Effector CD8-positive, alpha-beta T cell (primary cell): Measurements from ENCODE around the gene WDR17.

Source experiments
- DNase-seq: peaks from one replicate; lab custom pipeline; 2025; lab: John Stamatoyannopoulos, UW

Gene WDR17

DNA sequence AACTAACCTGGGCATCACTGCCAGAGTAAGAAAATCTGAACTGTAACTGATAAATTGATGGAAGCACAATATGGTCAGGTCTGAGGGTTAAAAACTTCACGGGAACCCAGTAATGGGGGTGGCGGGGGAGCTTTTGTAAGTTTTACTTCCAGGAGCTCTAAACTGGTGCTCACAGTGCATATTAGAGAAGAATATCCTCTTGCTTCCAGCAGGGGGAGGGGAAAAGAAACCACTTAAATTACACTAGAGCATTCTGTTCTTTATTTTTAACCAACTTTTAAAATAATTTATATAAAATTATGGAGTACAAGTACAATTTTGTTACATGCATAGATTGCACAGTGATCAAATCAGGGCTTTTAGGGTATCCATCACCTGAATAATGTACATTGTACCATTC is 33.7 kb downstream of the WDR17 start:
- DNase-seq, result no peak

DNA sequence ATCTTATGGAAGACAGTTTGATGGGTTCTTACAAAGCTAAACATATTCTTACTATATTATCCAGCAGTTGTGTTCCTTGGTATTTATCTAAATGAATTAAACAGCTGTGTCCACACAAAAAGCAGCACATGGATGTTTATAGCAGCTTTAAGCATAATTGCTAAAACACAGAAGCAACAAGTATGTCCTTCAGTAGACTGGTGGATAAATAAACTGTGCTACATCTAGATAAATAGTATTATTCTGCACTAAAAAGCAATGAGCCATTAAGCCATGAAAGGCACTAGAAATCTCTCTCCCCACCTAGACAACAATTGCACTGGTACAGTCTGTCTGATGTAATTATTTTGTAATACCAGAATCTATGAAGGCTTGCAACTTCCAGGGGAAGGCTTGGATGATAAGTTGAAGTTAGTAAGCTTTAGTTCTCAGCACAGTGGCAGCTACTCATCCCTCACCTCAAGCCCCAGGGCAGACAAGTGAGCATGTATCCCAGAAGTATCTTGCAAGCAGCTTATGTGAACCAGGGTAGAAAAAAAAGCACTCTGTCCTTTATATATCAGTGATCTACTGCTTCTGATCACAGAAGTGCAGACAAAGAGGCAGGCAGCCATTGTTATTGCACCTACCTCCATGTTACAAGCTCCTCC is 36.9 kb downstream of the WDR17 start:
- DNase-seq, result no peak

DNA sequence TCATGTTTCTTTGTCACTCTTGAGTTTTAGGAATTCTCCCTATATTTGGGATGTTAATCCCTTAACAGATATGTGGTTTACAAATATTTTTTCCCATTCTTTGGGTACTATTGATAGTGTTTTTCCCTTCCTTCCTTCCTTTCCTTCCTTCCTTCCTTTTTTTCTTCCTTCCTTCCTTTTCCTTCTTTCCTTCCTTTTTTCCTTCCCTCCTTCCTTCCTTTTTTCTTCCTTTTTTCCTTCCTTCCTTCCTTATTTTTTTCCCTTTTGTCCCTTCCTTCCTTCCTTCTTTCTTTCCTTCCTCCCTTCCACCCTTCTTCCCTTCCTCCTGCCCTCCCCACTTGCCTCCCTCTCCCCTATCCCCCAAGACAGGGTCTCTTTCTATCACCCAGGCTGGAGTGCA is 42.1 kb downstream of the WDR17 start:
- no peak for DNase-seq

DNA sequence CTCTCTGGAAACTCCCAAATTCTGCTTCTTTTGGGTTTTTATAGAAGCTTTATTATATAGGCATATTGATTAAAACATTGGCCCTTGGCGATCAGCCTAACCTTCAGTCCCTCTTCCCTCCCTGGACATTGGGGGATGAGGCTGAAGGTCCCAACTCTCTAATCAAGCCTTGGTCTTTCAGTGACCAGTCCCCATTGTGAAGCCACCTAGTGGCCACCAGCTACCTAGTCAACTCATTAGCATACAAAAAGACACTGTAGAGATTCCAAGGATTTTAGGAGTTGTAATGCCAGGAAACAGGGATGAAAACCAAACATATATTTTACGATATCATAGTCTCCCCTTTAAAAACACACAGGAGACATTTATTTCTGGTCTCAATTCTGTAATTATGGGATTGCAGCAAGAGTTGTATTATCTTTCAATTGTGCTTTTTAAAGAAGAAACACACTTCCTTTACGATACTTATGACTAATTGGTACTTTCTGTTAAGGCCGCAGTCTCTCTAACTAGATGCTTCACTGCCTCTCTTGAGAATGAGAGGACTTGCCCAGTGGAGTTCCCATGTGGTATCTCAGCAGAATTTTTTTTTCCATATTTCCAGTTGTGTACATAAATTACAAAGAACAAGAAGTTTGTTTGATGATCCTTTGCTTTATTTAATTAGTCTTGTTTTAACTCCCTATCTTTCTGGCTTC is 58.2 kb downstream of the WDR17 start:
- no peak for DNase-seq

DNA sequence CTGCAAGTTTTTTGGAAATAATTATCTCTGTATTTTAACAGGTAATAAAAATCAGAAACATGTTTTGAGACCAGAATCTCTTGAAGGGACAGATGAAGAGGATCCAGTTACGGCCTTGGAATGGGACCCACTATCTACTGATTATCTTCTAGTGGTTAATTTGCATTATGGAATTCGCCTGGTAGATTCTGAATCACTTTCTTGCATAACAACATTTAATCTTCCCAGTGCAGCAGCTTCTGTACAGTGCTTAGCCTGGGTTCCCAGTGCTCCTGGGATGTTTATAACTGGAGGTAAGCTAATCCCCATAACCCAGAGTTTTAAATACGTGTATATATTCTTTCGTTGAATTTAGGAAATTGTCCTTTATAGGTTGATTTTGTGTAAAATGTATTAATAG is 59.4 kb downstream of the WDR17 start:
- no peak for DNase-seq

DNA sequence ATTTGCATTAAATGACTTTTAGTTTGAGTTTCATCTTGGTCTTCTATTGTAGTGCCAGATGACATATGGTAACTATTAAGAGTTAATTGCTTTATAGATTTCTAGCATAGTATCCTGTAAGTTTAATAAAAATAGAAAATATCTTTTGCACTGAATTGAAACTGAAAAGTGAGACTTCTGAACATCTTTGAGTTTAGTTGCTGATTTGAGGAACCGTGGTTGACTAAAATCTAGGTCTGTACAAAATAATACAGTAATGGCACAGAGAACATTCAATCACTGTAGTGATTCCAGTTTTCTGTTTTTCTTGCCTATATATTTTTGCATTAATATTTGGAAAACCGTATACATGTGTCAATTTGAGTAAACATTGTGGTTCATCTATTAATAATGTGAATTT is 69.0 kb downstream of the WDR17 start:
- no peak for DNase-seq

DNA sequence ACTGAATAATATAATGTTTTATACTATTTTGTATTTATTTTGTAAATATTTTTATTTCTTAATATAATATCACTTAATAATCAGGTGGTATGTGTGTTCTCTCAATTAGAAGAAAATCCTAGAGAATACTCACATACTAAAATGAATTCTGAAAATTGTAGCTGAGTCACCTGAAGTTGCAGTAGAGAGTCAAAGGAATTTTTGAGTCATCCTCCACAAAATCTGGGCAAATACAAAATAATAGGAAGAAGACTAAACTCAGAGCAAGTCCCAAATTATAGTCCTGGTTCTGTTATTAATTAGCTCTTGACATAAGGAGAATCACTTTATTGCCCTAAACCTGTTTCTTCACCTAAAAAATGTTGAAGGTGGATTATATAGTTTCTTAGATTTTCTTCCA is 72.0 kb downstream of the WDR17 start:
- DNase-seq, result no peak

DNA sequence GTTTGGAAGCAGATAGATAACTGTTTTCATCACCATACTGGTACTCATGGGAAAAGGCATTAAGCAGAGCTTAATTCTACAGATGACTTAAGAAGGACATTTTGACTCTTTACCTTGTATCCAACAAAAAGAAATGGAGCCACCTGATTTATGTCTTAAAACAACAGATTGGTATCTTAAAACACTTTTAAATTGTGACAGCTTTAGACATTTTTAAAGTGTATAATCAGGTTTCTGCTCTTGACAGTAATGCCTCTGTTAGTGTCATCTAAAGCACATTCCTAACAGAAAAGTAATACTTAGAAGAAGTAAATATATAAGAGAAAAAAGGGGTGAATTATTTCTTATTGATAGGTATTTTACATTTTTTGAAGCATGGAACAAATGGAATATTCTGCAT is 73.9 kb downstream of the WDR17 start:
- no peak for DNase-seq

DNA sequence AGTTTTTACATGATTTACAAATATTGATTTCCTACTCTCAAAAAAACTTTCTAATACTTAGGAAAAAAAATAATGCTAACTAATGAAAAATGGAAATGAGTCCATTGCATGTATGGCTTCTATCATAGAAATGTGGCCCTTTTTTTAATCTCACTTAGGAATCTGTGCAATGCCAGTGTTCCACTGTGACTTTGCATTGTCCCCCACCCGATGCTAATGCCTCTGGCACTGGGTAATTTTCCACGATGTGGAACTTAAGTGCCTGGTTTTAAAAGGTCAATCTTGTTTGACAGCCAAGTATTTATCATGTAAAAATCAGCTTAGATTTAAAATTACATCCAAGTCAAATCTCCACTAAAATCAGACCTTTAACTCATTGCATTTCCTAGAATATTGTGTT is 76.6 kb downstream of the WDR17 start:
- DNase-seq, result no peak

DNA sequence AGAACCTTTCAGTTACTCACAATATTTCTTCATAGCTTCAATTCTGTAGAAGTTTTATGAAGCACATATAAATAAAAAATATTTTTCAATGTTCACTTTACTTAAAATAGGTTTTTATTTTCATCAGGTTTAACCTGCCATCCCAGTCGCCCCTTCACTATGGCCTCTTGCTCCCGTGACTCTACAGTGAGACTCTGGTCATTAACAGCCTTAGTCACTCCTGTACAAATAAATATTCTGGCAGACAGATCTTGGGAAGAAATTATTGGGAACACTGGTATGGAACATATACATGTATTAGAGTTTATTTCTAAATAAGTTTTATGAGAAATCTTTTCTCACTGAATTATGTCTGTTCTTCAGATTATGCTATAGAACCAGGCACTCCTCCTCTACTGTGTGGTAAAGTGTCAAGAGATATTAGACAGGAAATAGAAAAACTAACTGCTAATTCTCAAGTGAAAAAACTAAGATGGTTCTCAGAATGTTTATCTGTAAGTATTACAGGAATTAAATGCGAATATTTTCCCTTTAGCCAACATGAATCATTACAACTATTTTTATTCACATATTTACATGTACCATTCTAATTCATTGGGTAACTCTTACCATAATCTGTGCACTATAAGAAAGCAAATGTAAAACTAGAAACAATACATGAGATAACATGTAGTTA is 84.2 kb downstream of the WDR17 start:
- no peak for DNase-seq

DNA sequence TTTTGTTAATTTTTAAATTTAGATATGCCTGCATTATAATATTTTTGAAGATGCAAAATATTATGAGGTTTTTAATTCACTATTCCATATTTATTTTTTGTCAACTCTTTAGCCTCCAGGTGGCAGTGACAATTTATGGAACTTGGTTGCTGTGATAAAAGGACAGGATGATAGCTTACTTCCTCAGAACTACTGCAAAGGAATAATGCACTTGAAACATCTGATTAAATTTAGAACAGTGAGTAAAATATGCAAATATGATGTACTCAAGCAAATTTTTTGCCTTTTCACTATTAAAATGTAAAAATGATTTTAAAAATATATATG is 84.7 kb downstream of the WDR17 start:
- no peak for DNase-seq

DNA sequence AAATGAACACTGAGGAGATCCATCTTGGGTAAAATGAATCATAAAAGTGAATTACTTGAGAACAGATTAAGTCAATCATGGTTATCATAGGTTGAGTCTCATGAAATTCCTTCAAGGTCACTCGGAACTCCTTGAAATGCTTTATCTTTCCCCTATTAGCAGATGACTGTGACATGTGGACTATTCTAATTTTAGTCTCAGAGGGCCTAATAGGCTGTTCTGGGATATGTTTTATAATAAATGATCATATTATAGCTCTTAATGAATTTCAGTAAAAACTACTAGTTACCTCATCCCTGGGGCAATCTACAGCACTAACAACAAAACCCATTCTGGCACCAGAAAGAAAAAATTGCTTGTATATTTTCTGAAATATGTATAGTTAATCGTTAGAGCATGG is 85.1 kb downstream of the WDR17 start:
- no peak for DNase-seq

DNA sequence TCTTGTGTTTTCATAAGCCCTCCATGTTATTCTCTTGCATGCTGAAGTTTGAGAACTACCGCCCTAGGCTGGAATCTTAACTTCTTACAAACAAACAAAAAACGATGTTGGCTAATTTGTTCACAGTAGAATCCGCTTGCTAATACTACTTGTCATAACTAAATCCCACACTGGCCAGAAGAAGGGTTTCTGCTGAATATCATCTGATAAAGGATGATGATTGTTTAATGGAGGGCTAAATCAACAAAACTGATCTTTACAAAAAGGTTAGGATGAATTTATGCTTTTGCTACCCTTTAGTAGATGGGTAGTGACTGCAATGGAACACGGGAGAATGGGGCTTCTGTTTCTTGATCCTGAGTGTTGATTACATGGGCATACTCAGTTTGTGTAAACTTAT is 87.5 kb downstream of the WDR17 start:
- DNase-seq, result no peak

DNA sequence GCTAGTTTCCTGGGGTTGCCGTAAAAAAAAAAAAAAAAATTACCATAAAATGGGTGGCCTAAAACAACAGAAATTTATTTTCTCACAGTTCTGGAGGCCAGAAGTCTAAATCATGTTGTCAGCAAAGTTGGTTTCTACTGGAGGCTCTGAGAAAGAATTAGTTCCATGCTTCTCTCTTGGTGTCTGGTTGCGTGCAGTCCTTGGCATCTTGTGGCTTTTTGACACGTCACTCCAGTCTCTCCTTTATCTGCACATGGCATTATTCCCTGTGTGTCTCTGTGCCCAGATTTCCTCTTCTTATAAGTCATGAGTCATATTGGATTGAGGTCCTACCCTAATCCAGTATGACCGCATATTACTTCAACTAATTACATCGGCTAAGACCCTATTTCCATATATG is 91.0 kb downstream of the WDR17 start:
- DNase-seq, result no peak

DNA sequence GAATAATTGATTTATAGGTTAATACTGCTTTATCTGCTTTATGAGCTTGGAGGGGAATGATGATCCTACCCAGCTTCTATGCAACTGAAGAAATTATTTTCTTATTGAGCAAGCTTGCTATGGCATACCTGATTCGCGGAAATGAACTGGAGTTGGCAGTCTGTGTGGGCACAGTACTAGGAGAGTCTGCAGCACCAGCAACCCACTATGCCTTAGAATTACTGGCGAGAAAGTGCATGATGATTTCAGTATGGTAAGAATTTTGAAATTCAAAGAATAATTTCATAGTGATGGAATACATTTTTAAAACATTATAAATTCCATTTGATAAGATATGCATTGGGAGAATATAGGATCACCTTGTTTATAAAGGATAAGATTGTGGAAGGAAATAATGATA is 97.4 kb downstream of the WDR17 start:
- DNase-seq, result no peak

DNA sequence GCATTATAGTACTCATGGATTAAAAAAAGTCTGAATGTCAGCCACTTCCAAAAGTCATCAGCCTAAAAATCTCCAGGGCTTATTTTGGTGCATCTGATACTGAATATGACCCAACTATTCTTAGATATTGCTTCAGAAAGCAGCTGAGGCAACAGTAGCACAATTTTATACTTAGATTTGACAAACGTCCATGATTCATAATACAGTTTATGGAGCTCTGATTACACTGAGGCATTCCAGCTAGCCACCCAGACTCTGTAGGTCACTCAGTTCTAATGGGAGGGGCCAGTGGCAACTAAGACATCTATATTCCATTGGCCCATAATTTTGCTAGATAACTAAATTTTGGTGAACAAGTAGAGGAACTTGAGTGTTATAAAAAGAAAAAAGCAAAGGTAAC is 119.4 kb downstream of the WDR17 start:
- DNase-seq, result no peak

DNA sequence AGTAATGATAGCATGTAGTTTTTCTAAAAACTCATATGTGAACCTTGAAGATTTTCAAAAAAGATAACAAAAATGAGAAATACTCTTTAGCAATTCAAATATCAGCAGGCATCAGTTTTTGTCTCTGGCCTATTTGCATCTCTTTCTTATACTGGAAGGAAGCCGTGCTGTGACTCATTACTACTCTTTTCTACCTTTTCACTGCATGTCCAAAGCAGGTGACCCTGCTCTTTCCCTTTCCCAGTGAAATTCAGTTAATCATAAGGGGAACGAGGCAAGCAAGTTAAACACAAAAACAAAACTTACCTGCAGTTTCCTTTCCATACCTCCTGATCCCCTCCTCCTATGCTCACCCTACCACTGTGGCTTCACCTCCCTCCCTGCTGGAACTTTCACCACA is 120.4 kb downstream of the WDR17 start:
- no peak for DNase-seq

DNA sequence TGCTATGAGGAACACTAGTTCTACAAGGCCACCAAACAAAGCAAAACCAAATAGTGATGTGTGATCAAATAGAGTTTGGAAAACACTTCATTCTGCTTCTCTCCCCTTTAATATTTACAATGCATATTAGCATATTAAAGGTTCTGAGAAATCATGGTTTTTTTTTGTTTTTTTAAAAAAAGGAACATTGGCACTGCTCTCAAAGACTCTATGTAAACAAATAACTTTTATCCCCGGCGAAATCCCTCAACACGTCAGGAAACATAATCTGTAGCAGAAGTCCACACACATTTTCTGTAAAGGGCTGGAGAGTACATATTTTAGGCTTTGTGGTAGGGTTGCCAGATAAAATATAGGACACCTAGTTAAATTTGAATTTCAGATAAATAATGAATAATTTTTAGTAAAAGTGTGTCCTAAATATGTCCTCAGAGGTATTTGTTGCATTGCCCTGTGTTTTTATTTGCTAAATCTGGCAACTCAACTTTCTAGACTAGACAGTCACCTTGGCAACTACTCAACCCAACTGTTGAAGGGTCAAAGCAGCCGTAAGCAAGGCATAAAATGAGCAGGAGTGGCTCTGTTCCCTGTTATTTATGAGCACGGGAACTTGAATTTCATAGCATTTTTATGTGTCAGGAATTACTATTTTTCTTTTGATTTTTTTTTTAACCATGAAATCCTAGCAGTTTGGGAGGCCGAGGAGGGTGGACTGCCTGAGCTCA is 121.2 kb downstream of the WDR17 start:
- no peak for DNase-seq

DNA sequence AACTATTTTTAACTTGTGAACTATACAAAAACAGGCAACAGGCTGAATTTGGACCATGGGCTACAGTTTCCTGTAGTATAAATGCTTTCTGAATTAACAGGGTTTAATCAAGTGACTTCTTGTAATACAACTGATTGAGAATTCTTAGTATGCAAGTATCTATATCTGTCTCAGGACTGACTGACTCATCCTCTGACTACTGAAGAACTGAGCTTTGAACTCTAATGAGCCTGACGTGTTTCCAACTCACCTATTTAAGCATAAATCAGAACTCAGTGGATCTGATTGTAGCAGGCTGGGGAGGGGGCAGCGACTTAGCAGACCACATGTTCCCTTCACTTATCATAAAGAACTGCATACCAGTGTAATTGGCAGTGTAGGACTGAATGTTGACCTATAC is 122.0 kb downstream of the WDR17 start:
- DNase-seq, result no peak

DNA sequence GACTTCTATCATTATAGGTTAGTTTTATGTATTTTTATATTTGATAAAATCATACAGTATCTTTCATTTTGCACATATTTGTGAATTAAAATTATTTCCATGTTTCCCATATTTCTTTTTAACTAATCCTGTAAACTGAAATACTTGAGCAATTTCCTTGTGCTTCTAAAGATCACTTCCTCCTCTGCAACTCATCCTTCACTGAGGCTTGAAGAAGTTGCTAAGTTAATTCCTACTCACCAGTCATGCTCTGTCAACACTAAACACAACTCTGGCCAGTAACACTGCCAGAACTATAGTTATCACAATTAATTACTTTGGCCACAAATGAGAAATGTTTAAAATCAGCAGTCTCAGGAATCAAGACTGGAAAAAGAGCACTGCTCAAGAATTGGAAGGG is 123.0 kb downstream of the WDR17 start:
- no peak for DNase-seq

DNA sequence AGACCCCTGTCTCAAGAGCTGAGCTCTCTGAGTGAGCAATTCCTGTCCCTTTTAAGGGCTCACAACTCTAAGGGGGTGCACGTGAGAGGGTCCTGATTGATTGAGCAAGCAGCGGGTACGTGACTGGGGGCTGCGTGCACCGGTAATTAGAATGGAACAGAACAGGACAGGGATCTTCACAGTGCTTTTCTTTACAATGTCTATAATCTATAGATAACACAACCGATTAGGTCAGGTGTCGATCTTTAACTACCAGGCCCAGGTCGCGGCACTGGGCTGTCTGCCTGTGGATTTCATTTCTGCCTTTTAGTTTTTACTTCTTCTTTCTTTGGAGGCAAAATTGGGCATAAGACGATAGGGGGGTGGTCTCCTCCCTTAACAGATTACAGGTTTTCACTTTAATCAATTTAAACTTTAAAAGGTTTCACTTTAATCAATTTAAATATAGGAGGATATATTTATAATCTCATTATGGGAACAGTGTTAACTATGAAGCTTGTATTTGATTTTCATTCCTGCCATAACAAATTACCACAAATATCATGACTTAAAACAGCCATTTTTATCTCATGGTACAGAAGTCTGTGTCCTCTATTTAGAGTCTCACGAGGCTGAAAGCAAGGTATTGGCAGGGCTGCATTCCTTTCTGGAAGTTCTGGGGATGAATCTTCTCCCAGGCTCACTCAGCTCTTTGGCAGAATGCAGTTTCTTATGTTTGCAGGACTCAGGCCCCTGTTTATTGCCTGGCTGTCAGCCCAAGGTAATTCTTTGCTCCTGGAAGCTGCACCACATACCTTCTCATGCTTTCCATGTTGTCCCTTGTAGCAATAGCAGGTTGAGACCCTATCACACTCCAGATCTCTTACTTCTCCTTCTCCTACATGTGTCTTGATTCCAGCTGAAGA is 124.5 kb downstream of the WDR17 start:
- no peak for DNase-seq

DNA sequence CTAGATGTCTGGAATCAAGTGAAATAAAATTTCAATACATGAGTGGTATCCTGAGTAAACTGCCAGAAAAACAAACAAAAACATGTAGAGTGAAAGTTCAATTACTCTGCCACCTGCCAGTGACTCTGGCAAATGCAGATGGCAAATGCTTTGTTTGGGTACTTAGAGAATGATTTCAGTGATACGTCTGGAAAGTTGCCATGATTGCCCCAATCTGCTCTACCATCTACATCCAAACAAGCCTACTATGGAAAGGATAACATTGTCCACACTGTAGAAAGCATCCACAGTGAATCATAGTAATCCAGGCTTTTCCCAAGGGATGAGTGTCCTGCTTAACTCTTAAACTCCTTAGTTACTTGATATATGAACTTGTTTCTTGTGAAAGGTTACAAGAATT is 126.3 kb downstream of the WDR17 start:
- no peak for DNase-seq
